IMR-90 (cell line): ENCODE results near the gene CD151. TPM values are rescaled to one million over a fixed set of nuclear protein-coding genes. Genes with fewer than 3 reads are reported as not detected.

ENCODE experiments used
- ATAC-seq: fragments of 200-7000 bp; cut with Tn5 transposase; 2 replicates; pipeline ENCODE4 v1.9.1; 2020; ENCODE audit warnings: low read depth, mild to moderate bottlenecking, moderate library complexity
- BruUV-seq: library from RNA; stranded (reverse); fragments of 400-500 nt; replicated peaks from 2 replicates; lab custom pipeline; 2021; lab: Mats Ljungman, UMichigan
- CTCF ChIA-PET: fragments of 300-600 bp; formaldehyde crosslinking; extraction: SDS; loops from one replicate; lab custom pipeline; 2021; ENCODE audit warnings: antibody characterized with exemption; lab: Yijun Ruan, JAX
- POLR2A ChIA-PET: fragments of 300-600 bp; sonication (Branson Sonifier 250); formaldehyde crosslinking; loops from one replicate; lab custom pipeline; 2022; ENCODE audit warnings: antibody characterized with exemption; ENCODE audit not compliant: unreplicated experiment; lab: Charles Lee
- DNase-seq: peaks from one replicate; pipeline ENCODE4 v3.0.0; 2013
- H2AFZ ChIP-seq: replicated peaks from 2 replicates; pipeline ENCODE3; 2013; ENCODE audit warnings: low read length, mild to moderate bottlenecking; ENCODE audit not compliant: poor library complexity
- H2AK5ac ChIP-seq: 2 replicates; pipeline ENCODE4 v1.6.1; 2013; ENCODE audit warnings: low read depth, low read length, inconsistent platforms
- H2AK9ac ChIP-seq: replicated peaks from 2 replicates; pipeline ENCODE3; 2013; ENCODE audit warnings: mild to moderate bottlenecking, low read depth, low read length, moderate library complexity; ENCODE audit not compliant: poor library complexity
- H2BK120ac ChIP-seq: 2 replicates; pipeline ENCODE4 v1.6.1; 2013; ENCODE audit warnings: low read depth, low read length, inconsistent platforms
- H2BK15ac ChIP-seq: 3 replicates; pipeline ENCODE4 v1.6.1; 2013; ENCODE audit warnings: low read depth, low read length, inconsistent platforms
- H2BK20ac ChIP-seq: 2 replicates; pipeline ENCODE4 v1.6.1; 2013; ENCODE audit warnings: low read depth, mild to moderate bottlenecking, inconsistent platforms, low read length, moderate library complexity
- H2BK5ac ChIP-seq: 2 replicates; pipeline ENCODE4 v1.6.1; 2013; ENCODE audit warnings: mild to moderate bottlenecking, low read depth, low read length, inconsistent platforms; ENCODE audit not compliant: poor library complexity, severe bottlenecking
- H3K14ac ChIP-seq: replicated peaks from 2 replicates; pipeline ENCODE4 v1.6.1; 2013; ENCODE audit warnings: low read depth, low read length, inconsistent platforms
- H3K18ac ChIP-seq: 2 replicates; pipeline ENCODE4 v1.6.1; 2013; ENCODE audit warnings: low read depth, low read length, control low read depth
- H3K23ac ChIP-seq: 2 replicates; pipeline ENCODE4 v1.6.1; 2013; ENCODE audit warnings: low read depth, low read length, inconsistent platforms
- H3K27ac ChIP-seq: 2 replicates; pipeline ENCODE4 v1.5.1; 2013; ENCODE audit warnings: mild to moderate bottlenecking, control low read depth, low read length; ENCODE audit not compliant: insufficient read depth
- H3K27me3 ChIP-seq: 2 replicates; pipeline ENCODE4 v1.6.1; 2013; ENCODE audit warnings: low read length; ENCODE audit not compliant: control insufficient read depth, insufficient read depth
- H3K36me3 ChIP-seq: 2 replicates; pipeline ENCODE4 v1.6.1; 2013; ENCODE audit warnings: low read length, mixed read lengths; ENCODE audit not compliant: control insufficient read depth, insufficient read depth
- H3K4ac ChIP-seq: 2 replicates; pipeline ENCODE4 v1.6.1; 2013; ENCODE audit warnings: low read depth, low read length, inconsistent platforms
- H3K4me1 ChIP-seq: 2 replicates; pipeline ENCODE4 v1.6.1; 2013; ENCODE audit warnings: low read length, mixed read lengths; ENCODE audit not compliant: control insufficient read depth, insufficient read depth
- H3K4me2 ChIP-seq: 2 replicates; pipeline ENCODE4 v1.6.1; 2013; ENCODE audit warnings: low read depth, mild to moderate bottlenecking, control low read depth, low read length, moderate library complexity
- H3K4me3 ChIP-seq: 2 replicates; pipeline ENCODE4 v1.5.1; 2013; ENCODE audit warnings: low read depth, mild to moderate bottlenecking, control low read depth, low read length, moderate library complexity; ENCODE audit not compliant: insufficient read depth
- H3K56ac ChIP-seq: 2 replicates; pipeline ENCODE4 v1.6.1; 2013; ENCODE audit warnings: low read length, inconsistent platforms; ENCODE audit not compliant: insufficient read depth; ENCODE audit errors: extremely low read depth
- H3K79me1 ChIP-seq, 2 experiments: 2 replicates each; pipeline ENCODE4 v1.6.1; 2013; ENCODE audit warnings: low read length in 2 of 2, inconsistent platforms in 1 of 2, low read depth in 1 of 2
- H3K9ac ChIP-seq: 2 replicates; pipeline ENCODE4 v1.6.1; 2013; ENCODE audit warnings: low read depth, low read length, control low read depth
- H3K9me1 ChIP-seq: 2 replicates; pipeline ENCODE4 v1.6.1; 2013; ENCODE audit warnings: low read length, inconsistent platforms; ENCODE audit not compliant: insufficient read depth
- H3K9me3 ChIP-seq: 2 replicates; pipeline ENCODE4 v1.6.1; 2013; ENCODE audit warnings: low read length; ENCODE audit not compliant: control insufficient read depth, insufficient read depth
- H4K20me1 ChIP-seq: 2 replicates; pipeline ENCODE4 v1.6.1; 2013; ENCODE audit warnings: low read length, inconsistent platforms; ENCODE audit not compliant: insufficient read depth
- H4K5ac ChIP-seq: 2 replicates; pipeline ENCODE4 v1.6.1; 2013; ENCODE audit warnings: mild to moderate bottlenecking, low read depth, low read length, control low read depth
- H4K8ac ChIP-seq, 2 experiments: 2 replicates each; pipeline ENCODE4 v1.6.1; 2013; ENCODE audit warnings: low read depth in 2 of 2, low read length in 2 of 2, control low read depth in 1 of 2, inconsistent platforms in 1 of 2
- H4K91ac ChIP-seq: 2 replicates; pipeline ENCODE4 v1.6.1; 2013; ENCODE audit warnings: low read depth, low read length, inconsistent platforms; ENCODE audit not compliant: insufficient read depth
- CHD1 ChIP-seq: IDR thresholded peaks from 2 replicates; pipeline ENCODE4 v1.6.1; 2012; ENCODE audit warnings: low read depth, low read length, improper control_type of control experiment
- POLR2A ChIP-seq: IDR thresholded peaks from 2 replicates; pipeline ENCODE4 v1.6.1; 2012; ENCODE audit warnings: mild to moderate bottlenecking, low read depth, low read length
- RAD21 ChIP-seq: IDR thresholded peaks from 2 replicates; pipeline ENCODE4 v1.6.1; 2012; ENCODE audit warnings: low read length, improper control_type of control experiment
- SMC3 ChIP-seq: fragments of 150-350 bp; IDR thresholded peaks from 2 replicates; pipeline ENCODE4 v1.6.1; 2016; ENCODE audit warnings: low read depth, mild to moderate bottlenecking, antibody characterized with exemption, low read length, moderate library complexity
- USF2 ChIP-seq: fragments of 150-350 bp; IDR thresholded peaks from 2 replicates; pipeline ENCODE4 v1.6.1; 2017; ENCODE audit warnings: mild to moderate bottlenecking, antibody characterized with exemption, low read length, low read depth
- WGBS, 2 experiments: methylation state at CpG; one replicate each; pipeline versions ENCODE4 v1.1.5 to v1.1.7; 2013; ENCODE audit warnings: missing lambda C conversion rate in 2 of 2; ENCODE audit not compliant: insufficient read length in 1 of 2; ENCODE audit errors: extremely low coverage in 2 of 2; 5-methylcytosine and 5-hydroxymethylcytosine counted together
- dilution Hi-C: fragments of 300-500 bp; cut with HindIII; formaldehyde crosslinking; loops from one replicate; pipeline ENCODE4 v1.14.3; 2018; ENCODE audit warnings: low sequenced_read_pairs; ENCODE audit not compliant: unreplicated experiment
- in situ Hi-C: fragments of 300-500 bp; cut with MboI; formaldehyde crosslinking; loops from 3 replicates; pipeline ENCODE4 v1.14.3; 2019; ENCODE audit warnings: low sequenced_read_pairs, inconsistent platforms, mixed read lengths
- intact Hi-C: fragments of 100-400 bp; cut with micrococcal nuclease; formaldehyde crosslinking; loops from 2 replicates; pipeline ENCODE4 v1.10.0; 2022
- polyA plus RNA-seq, 3 experiments: library from polyadenylated mRNA; depleted of rRNA; stranded (reverse); fragments of >200 nt; gene quantifications; 2 replicates each; pipeline ENCODE4 v1.2.3, GENCODE V29; 2012; ENCODE audit warnings: low replicate concordance in 1 of 3
- total RNA-seq: library from RNA; depleted of rRNA; stranded (reverse); fragments of >200 nt; gene quantifications from 2 replicates; pipeline ENCODE4 v1.2.3, GENCODE V29; 2012

CD151 gene
- total and polyA plus RNA-seq, 2 of the 4 experiments (the other 2 are of a cell fraction) = 1,150 to 1,267 TPM

- Histone ChIP-seq H3K9ac (peak overlapping the region; percentile 99), H3K18ac (peak overlapping the region; percentile 68), H4K91ac (peak overlapping the region; percentile 91), H3K27ac (peak overlapping the region; percentile 99), H3K36me3 (peaks cover 27% of the 10 kb centered on the region), H3K4me3 (peak overlapping the region; percentile 86), H3K27me3 (no peaks in the 10 kb centered on the region), H2AK9ac (peak overlapping the region; percentile 99), H4K20me1 (peaks cover 37% of the 10 kb centered on the region), H3K4ac (peak overlapping the region; percentile 99), H3K4me2 (peak overlapping the region; percentile 98), H3K9me1 (no peaks in the 10 kb centered on the region), H2BK120ac (peak overlapping the region; percentile 48), H3K9me3 (no peaks in the 10 kb centered on the region), H4K8ac (peak overlapping the region; percentile 93 to 100), H2BK5ac (peak overlapping the region; percentile 100), H3K14ac (peak overlapping the region; percentile 95), H3K56ac (peak overlapping the region; percentile 86), H2AFZ (peak overlapping the region; percentile 100), H2AK5ac (peak overlapping the region; percentile 98), H3K79me1 (peaks cover 26 to 67% of the 10 kb centered on the region in 2 experiments), H2BK20ac (no peak overlapping the region), H3K4me1 (peaks cover 18% of the 10 kb centered on the region), H2BK15ac (no peak overlapping the region; the same call in 2 of the 3 replicates), H3K23ac (peak overlapping the region; percentile 87), H4K5ac (peak overlapping the region; percentile 97)
- TF ChIP-seq USF2 (no peak), CHD1 (no peak), POLR2A (no peak), RAD21 (no peak), SMC3 (no peak)
- in situ Hi-C loops (no loop called here), intact Hi-C loops (loop anchor here (1.0 kb wide), 1 partner anchor 11 kb away; no protein-coding TSS in a partner anchor), dilution Hi-C loops (no loop called here)
- DNase-seq (no peak), ATAC-seq (peak; percentile 59)
- CTCF ChIA-PET = interaction anchor here (0.6 kb wide), 1 partner anchor 254 kb away, joined by 3 read pairs; no protein-coding TSS in a partner anchor
- BruUV-seq = no TSS peak
- WGBS, 2 experiments = 55% methylated on average over 12 of the region's 36 CpGs; no CpG with 5 or more reads in 1 of the 2 experiments
- POLR2A ChIA-PET = interaction anchor here (1.1 kb wide), 1 partner anchor 11 kb away, joined by 5 read pairs; the partner anchor contains the start of gene PNPLA2
Observed at GRCh38 chr11:808427-809286, 24.1 kb upstream of the CD151 start.
